ENCODE measurements around the gene SLC2A9. TPM values are rescaled to one million over a fixed set of nuclear protein-coding genes. Genes with fewer than 3 reads are reported as not detected.

Gene SLC2A9
- total RNA-seq, 2 experiments from 2014 or later: not detected

- Histone ChIP-seq H4K20me1 (ENCODE audit: insufficient read depth, low read length) (no peaks in the 10 kb centered on the region), H3K9me2 (ENCODE audit: insufficient read depth, low read length) (no peaks in the 10 kb centered on the region), H3K4me3 (ENCODE audit: low read depth, low read length, poor library complexity, severe bottlenecking) (no peak overlapping the region), H3K79me2 (ENCODE audit: insufficient read depth, low read depth, low read length) (no peaks in the 10 kb centered on the region), H3K27ac (ENCODE audit: low read depth, low read length, poor library complexity, severe bottlenecking) (no peak overlapping the region), H2AFZ (ENCODE audit: low read length) (no peak overlapping the region), H3K36me3 (ENCODE audit: insufficient read depth, low read length) (no peaks in the 10 kb centered on the region), H3K9me3 (ENCODE audit: low read length) (no peaks in the 10 kb centered on the region), H3K4me2 (ENCODE audit: low read length) (no peak overlapping the region), H3K4me1 (ENCODE audit: insufficient read depth, low read length, poor library complexity, severe bottlenecking) (peaks cover 8% of the 10 kb centered on the region)
- TF ChIP-seq CTCF (conservative IDR thresholded peaks at IDR 0.05; ENCODE audit: low read length): no peak
- TF ChIP-seq EZH2phosphoT487 (IDR thresholded peaks at IDR 0.05; ENCODE audit: borderline replicate concordance, low read depth, low read length): no peak
- intact Hi-C loops (cut with micrococcal nuclease; ENCODE audit: unreplicated experiment): no loop called here
- no TSS peak for BruUV-seq (replicated peaks)
- DNase-seq (ENCODE audit: low spot score): no peak
- ChIA-PET CTCF (ENCODE audit: unreplicated experiment) (no interaction called here), POLR2A (no interaction called here)
Observed at GRCh38 chr4:10050261-10050661, 29.0 kb upstream of the SLC2A9 start.

GRCh38 chr4:10048941-10049697, 27.8 kb upstream of the SLC2A9 start:
- Histone ChIP-seq H3K4me1 (ENCODE audit: insufficient read depth, low read length, poor library complexity, severe bottlenecking) (peaks cover 7% of the 10 kb centered on the region), H2AFZ (ENCODE audit: low read length) (no peak overlapping the region), H3K79me2 (ENCODE audit: insufficient read depth, low read depth, low read length) (no peaks in the 10 kb centered on the region), H3K27ac (ENCODE audit: low read depth, low read length, poor library complexity, severe bottlenecking) (no peak overlapping the region), H4K20me1 (ENCODE audit: insufficient read depth, low read length) (no peaks in the 10 kb centered on the region), H3K9me2 (ENCODE audit: insufficient read depth, low read length) (no peaks in the 10 kb centered on the region), H3K9me3 (ENCODE audit: low read length) (no peaks in the 10 kb centered on the region), H3K36me3 (ENCODE audit: insufficient read depth, low read length) (no peaks in the 10 kb centered on the region), H3K4me2 (ENCODE audit: low read length) (no peak overlapping the region), H3K4me3 (ENCODE audit: low read depth, low read length, poor library complexity, severe bottlenecking) (no peak overlapping the region)
- no TSS peak for BruUV-seq (replicated peaks)
- no peak for DNase-seq (ENCODE audit: low spot score)
- intact Hi-C loops (cut with micrococcal nuclease; ENCODE audit: unreplicated experiment): no loop called here
- POLR2A ChIA-PET: interaction anchor here (1.0 kb wide), 1 partner anchor 15 kb away, joined by 3 read pairs; no protein-coding TSS in a partner anchor
- TF ChIP-seq CTCF (conservative IDR thresholded peaks at IDR 0.05; ENCODE audit: low read length): no peak
- no peak for TF ChIP-seq EZH2phosphoT487 (IDR thresholded peaks at IDR 0.05; ENCODE audit: borderline replicate concordance, low read depth, low read length)
- CTCF ChIA-PET (ENCODE audit: unreplicated experiment): no interaction called here

DNA sequence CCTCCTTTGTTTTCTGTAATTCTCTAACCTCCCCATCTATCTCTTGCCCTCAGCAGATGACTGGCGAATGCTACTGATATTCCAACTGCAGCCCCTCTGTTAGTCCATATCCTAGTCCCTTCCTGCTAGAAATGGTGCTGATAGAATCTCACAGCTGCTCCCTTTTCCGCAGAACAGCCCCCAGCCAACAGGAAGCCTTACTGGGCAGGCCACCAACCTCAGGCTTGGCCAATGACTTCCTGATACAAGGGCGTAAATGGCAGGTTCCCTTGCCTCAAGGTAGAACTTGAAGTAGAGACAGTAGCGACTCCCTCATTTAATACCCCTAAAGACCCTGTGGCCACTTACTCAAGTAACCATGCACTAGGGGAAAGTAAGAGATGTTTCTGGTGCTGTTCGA, 26.7 kb upstream of the SLC2A9 start:
- no TSS peak for BruUV-seq (replicated peaks)
- H3K4me1 ChIP-seq (ENCODE audit: insufficient read depth, low read length, poor library complexity, severe bottlenecking): peaks cover 7% of the 10 kb centered on the region
- intact Hi-C loops (cut with micrococcal nuclease; ENCODE audit: unreplicated experiment): no loop called here
- H2AFZ ChIP-seq (ENCODE audit: low read length): no peak overlapping the region
- H3K36me3 ChIP-seq (ENCODE audit: insufficient read depth, low read length): no peaks in the 10 kb centered on the region
- TF ChIP-seq EZH2phosphoT487 (IDR thresholded peaks at IDR 0.05; ENCODE audit: borderline replicate concordance, low read depth, low read length): no peak
- no peak overlapping the region for H3K27ac ChIP-seq (ENCODE audit: low read depth, low read length, poor library complexity, severe bottlenecking)
- no peak overlapping the region for H3K4me3 ChIP-seq (ENCODE audit: low read depth, low read length, poor library complexity, severe bottlenecking)
- no peak for DNase-seq (ENCODE audit: low spot score)
- no peaks in the 10 kb centered on the region for H3K9me2 ChIP-seq (ENCODE audit: insufficient read depth, low read length)
- H4K20me1 ChIP-seq (ENCODE audit: insufficient read depth, low read length): no peaks in the 10 kb centered on the region
- 0 out of 2 replicates have a peak, but pooled peaks cover 4% of the 10 kb centered on the region for H3K9me3 ChIP-seq (ENCODE audit: low read length)
- ChIA-PET CTCF (ENCODE audit: unreplicated experiment) (no interaction called here), POLR2A (no interaction called here)
- H3K4me2 ChIP-seq (ENCODE audit: low read length): no peak overlapping the region
- H3K79me2 ChIP-seq (ENCODE audit: insufficient read depth, low read depth, low read length): no peaks in the 10 kb centered on the region

Data from OCI-LY7 (cell line).